ENCODE measurements around the gene CBFA2T2.
"Not testable (repeated sequence)": the region's sequence is repeated elsewhere in the genome, so short reads cannot be mapped to it uniquely, and the experiment has no call there.

Gene CBFA2T2

DNA sequence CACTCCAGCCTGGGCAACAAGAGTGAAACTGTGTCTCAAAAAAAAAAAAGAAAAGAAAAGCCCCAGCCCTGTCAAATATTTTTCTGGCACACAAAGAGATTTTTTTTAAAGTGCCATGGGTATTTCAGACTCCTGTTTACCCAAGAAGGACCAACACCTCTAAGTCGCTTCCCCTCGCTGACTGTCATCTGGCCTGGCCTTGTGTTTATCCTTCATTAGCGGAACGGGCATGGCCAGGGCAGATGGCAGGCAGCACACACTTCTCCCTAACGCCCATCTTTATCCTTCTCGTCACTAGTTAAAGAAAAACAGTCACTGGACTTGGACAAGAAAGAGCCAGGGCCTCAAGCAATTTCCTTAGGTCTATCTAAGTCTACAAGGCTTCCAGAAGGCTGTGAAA is 7.3 kb upstream of the CBFA2T2 start:
- DNase-seq (ENCODE audit: low spot score), result no peak
- TF ChIP-seq, protein P1, sequence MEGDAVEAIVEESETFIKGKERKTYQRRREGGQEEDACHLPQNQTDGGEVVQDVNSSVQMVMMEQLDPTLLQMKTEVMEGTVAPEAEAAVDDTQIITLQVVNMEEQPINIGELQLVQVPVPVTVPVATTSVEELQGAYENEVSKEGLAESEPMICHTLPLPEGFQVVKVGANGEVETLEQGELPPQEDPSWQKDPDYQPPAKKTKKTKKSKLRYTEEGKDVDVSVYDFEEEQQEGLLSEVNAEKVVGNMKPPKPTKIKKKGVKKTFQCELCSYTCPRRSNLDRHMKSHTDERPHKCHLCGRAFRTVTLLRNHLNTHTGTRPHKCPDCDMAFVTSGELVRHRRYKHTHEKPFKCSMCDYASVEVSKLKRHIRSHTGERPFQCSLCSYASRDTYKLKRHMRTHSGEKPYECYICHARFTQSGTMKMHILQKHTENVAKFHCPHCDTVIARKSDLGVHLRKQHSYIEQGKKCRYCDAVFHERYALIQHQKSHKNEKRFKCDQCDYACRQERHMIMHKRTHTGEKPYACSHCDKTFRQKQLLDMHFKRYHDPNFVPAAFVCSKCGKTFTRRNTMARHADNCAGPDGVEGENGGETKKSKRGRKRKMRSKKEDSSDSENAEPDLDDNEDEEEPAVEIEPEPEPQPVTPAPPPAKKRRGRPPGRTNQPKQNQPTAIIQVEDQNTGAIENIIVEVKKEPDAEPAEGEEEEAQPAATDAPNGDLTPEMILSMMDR (IDR thresholded peaks at IDR 0.05; ENCODE audit: extremely low read depth, missing control alignments), result no peak

DNA sequence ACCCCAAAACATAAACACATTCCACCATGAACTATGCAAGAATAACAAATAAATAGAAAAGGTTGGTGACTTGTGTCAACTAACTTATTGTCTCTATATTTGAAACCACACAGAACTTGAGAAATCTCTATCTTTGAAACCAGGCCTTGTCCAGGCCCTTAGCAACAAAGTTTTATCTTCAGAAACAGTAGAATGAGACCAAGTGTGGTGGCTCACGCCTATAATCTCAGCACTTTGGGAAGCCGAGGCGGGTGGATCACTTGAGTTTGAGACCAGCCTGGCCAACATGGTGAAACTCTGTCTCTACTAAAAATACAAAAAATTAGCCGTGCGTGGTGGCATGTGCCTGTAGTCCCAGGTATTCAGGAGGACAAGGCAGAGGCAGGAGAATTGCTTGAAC is 6.7 kb upstream of the CBFA2T2 start:
- DNase-seq (ENCODE audit: low spot score), result not testable (repeated sequence)

DNA sequence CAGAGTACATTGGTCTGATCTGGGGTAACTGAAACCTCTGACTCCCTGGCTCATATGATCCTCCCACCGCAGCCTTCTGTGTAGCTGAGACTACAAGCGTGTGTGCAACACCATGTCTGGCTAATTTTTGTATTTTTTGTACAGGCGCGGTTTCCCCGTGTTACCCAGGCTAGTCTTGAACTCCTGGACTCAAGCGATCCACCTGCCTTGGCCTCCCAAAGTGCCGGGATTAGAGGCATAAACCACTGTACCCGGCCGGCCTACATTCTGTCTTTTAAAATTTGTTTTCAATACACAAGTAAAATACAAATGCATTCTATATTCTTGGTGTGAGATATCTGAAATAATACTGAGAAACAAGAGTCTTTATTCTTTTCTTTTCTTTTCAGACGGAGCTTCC is 1.7 kb upstream of the CBFA2T2 start:
- TF ChIP-seq, protein P1 (IDR thresholded peaks at IDR 0.05; ENCODE audit: extremely low read depth, missing control alignments), result no peak
- no peak for DNase-seq (ENCODE audit: low spot score)

DNA sequence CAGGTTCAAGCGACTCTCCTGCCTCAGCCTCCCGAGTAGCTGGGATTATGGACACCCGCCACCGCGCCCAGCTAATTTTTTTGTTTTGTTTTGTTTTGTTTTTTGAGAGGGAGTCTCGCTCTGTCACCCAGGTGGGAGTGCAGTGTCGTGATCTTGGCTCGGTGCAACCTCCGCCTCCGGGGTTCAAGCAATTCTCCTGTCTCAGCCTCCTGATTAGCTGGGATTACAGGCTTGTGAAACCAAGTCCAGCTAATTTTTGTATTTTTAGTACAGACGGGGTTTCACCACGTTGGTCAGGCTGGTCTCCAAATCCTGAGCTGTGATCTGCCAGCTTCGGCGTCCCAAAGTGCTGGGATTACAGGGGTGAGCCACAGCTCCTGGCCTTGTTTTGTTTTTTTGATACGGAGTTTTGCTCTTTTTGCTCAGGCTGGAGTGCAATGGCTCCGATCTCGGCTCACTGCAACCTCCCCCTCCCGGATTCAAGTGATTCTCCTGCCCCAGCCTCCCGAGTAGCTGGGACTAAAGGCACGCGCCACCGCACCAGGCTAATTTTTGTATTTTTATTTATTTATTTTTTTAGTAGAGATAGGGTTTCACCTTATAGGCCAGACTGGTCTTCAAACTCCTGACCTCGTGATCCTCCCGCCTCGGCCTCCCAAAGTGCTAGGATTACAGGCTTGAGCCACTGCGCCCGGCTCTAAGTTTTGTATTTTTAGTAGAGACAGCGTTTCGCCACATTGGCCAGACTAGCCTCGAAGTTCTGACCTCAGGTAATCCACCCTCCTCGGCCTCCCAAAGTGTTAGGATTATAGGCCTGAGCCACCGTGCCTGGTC is 1.0 kb upstream of the CBFA2T2 start:
- not testable (repeated sequence) for DNase-seq (ENCODE audit: low spot score)

DNA sequence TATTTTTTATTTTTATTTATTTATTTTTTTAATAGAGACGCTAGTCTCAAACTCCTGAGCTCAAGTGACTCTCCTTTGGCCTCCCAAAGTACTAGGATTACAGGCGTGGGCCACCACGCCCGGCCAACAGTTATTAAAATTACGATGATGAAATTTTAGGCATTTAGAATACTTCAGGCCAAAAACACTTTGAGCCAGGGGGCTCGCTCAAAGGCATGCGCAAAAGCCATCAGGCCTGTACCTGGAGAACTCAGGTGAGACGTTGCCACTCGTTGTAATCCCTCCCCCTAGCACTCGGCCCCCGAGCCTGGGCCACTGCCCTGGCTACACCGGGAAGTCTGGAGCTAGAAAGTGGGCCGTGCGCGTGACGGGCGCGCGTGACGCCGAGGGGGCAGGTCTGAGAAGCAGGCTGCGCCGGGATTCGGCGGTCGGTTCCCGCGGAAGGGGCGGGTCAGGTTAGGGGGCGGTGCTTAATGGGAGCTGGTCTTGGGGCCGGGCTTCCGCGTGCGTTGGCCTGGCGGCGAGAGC is 337 bp upstream of the CBFA2T2 start:
- DNase-seq (ENCODE audit: low spot score), result peak; percentile 99
- TF ChIP-seq, protein P1 (IDR thresholded peaks at IDR 0.05; ENCODE audit: extremely low read depth, missing control alignments), result no peak

DNA sequence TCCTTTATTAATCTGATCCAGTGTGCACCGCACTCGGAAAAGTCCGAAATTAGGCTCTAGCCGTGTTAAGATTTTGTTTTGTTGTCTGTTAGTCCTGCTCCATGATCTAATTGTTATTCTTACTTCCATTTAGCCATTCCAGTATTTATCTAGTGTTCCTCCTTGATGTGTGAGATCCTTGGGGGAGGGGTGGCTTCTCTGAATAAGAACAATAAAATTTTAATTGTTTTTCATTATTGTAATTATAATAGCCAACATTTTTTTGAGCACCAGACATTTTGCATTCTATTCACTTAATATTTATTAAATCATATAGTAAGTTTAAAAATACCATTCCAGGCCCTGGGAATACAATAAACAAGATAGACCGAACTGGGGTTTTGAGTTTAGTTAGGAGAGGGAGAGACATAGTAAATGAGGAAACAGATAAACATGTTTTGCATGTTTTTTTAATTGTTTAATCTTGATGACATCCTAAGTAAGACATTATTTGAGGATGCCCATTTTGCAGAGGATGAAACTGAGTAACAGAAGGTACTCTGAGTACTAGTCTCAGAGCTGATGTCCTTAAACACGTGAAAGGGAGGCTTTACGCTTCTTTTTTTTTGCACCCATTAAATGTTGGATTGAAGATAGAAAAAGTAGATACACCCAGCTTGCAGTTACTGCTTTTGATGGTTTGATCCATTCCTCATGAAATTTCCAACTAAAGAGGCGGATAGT is 1.2 kb downstream of the CBFA2T2 start:
- DNase-seq (ENCODE audit: low spot score), result no peak
- TF ChIP-seq, protein P1 (IDR thresholded peaks at IDR 0.05; ENCODE audit: extremely low read depth, missing control alignments), result no peak

DNA sequence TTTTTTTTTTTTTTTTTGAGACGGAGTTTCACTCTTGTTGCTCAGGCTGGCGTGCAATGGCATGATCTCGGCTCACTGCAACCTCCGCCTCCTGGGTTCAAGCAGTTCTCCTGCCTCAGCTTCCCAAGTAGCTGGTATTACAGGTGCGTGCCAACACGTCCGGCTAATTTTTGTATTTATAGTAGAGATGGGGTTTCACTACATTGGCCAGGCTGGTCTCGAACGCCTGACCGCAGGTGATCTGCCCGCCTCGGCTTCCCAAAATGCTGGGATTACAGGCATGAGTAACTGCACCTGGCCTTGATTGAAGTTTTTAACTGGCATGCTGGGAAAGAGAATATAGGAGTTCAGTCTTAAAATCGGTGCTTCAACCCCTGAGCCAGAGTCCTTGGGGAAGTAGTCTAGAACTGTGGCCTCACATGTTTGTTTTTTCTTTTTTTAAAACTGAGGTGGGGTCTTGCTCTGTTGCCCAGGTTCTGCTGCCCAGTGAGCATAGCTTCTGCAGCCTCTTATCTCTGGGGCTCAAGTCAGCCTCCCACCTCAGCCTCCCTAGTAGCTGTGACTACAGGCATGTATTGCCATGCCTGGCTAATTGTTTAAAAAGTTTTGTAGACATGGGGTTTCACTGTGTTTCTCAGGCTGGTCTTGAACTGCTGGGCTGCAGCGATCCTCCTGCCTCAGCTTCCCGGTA is 3.3 kb downstream of the CBFA2T2 start:
- DNase-seq (ENCODE audit: low spot score), result no peak
- TF ChIP-seq, protein P1 (IDR thresholded peaks at IDR 0.05; ENCODE audit: extremely low read depth, missing control alignments), result no peak

DNA sequence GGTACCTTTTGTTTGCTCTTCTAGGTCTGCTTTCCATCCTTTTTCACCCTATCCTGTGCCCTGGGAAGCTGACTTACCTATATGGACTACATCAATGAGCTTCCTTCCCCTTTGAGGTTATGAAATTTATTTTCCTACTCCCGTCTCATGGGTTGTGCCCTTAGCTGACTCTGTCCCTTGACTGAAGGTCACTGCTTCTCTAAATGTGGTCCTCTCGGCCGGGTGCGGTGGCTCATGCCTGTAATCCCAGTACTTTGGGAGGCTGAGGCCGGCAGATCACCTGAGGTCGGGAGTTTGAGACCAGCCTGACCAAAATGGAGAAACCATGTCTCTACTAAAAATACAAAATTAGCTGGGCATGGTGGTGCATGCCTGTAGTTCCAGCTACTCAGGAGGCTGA is 6.9 kb downstream of the CBFA2T2 start:
- not testable (repeated sequence) for DNase-seq (ENCODE audit: low spot score)

Measured in GM20000 (cell line).